GM18951 (cell line): ENCODE measurements around the gene HDLBP.

ENCODE experiments used
- POLR2A ChIP-seq: IDR thresholded peaks from 4 replicates; pipeline ENCODE4 v1.6.1; 2011; ENCODE audit warnings: mild to moderate bottlenecking; ENCODE audit not compliant: insufficient read length, insufficient read depth; ENCODE audit errors: extremely low read depth
- in situ Hi-C: fragments of 300-500 bp; cut with MboI; formaldehyde crosslinking; loops from one replicate; pipeline ENCODE4 v1.12.0; 2022; ENCODE audit warnings: low sequenced_read_pairs, mixed read lengths, inconsistent platforms; ENCODE audit not compliant: unreplicated experiment

Gene HDLBP

GRCh38 chr2:241237047-241237446, 78.4 kb downstream of the HDLBP start:
- in situ Hi-C loops, result no loop called here
- no peak for TF ChIP-seq POLR2A

- peak; percentile 16 for TF ChIP-seq POLR2A
- in situ Hi-C loops, result no loop called here
These were observed 79.4 kb downstream of the HDLBP start for GRCh38 chr2:241235859-241236593.

- no peak for TF ChIP-seq POLR2A
- in situ Hi-C loops, result no loop called here
These were observed 80.3 kb downstream of the HDLBP start for GRCh38 chr2:241234962-241235740.

- no peak for TF ChIP-seq POLR2A
- in situ Hi-C loops, result no loop called here
These were observed 81.2 kb downstream of the HDLBP start for GRCh38 chr2:241234066-241234790.

- TF ChIP-seq POLR2A, result no peak
- in situ Hi-C loops, result no loop called here
These were observed 82.5 kb downstream of the HDLBP start for GRCh38 chr2:241232736-241233575.

- in situ Hi-C loops, result no loop called here
- no peak for TF ChIP-seq POLR2A
These were observed 85.0 kb downstream of the HDLBP start for GRCh38 chr2:241230435-241230834.

- no peak for TF ChIP-seq POLR2A
- in situ Hi-C loops, result no loop called here
These were observed 85.7 kb downstream of the HDLBP start for GRCh38 chr2:241229563-241230401.

- in situ Hi-C loops, result no loop called here
- TF ChIP-seq POLR2A, result no peak
These were observed 86.5 kb downstream of the HDLBP start for GRCh38 chr2:241228860-241229516.

- in situ Hi-C loops, result no loop called here
These were observed 87.2 kb downstream of the HDLBP start for GRCh38 chr2:241228081-241228859.

GRCh38 chr2:241227594-241227993, 87.9 kb downstream of the HDLBP start:
- in situ Hi-C loops, result no loop called here
- no peak for TF ChIP-seq POLR2A

More at GRCh38 chr2:241228081-241228859, 87.2 kb downstream of the HDLBP start:
- TF ChIP-seq POLR2A, result no peak

- TF ChIP-seq POLR2A, result no peak
- in situ Hi-C loops, result no loop called here
These were observed 88.5 kb downstream of the HDLBP start for GRCh38 chr2:241226723-241227572.
